ENCODE results near the gene PYY. TPM values are rescaled to one million over a fixed set of nuclear protein-coding genes. Genes with fewer than 3 reads are reported as not detected.

Gene PYY
- total RNA-seq, 1 experiment from 2014 or later: not detected

- Histone ChIP-seq H3K4me3 (ENCODE audit: low read depth in 2 of 2, low read length in 2 of 2) (no peak overlapping the region), H3K4me1 (ENCODE audit: control insufficient read depth, insufficient read depth, low read length) (peaks cover 3% of the 10 kb centered on the region), H3K27me3 (ENCODE audit: control insufficient read depth, insufficient read depth, low read length) (no peaks in the 10 kb centered on the region), H3K9me3 (ENCODE audit: control insufficient read depth, insufficient read depth, low read depth, low read length) (no peaks in the 10 kb centered on the region), H3K27ac (ENCODE audit: low read length) (no peak overlapping the region), H3K36me3 (ENCODE audit: control insufficient read depth, insufficient read depth, low read length) (no peaks in the 10 kb centered on the region)
- CTCF ChIA-PET: no interaction called here
- no TSS peak for BruUV-seq (replicated peaks)
- in situ Hi-C loops (cut with HindIII; ENCODE audit: low pct_unique_long_range_greater_than_20kb, low sequenced_read_pairs): no loop called here
- intact Hi-C loops (cut with micrococcal nuclease; ENCODE audit: unreplicated experiment): no loop called here
- ATAC-seq: no peak
- no peak for DNase-seq (ENCODE audit: low read depth, low spot score)
- no peak for TF ChIP-seq TCF7L2 (IDR thresholded peaks at IDR 0.05; ENCODE audit: low read depth, low read length)
- TF ChIP-seq SIN3A (IDR thresholded peaks at IDR 0.05; ENCODE audit: borderline replicate concordance, insufficient read depth, low read depth, low read length): no peak
- TF ChIP-seq CTCF (IDR thresholded peaks at IDR 0.05): no peak
- TF ChIP-seq POLR2AphosphoS5 (IDR thresholded peaks at IDR 0.05; ENCODE audit: low read depth, low read length): no peak
- no peak for TF ChIP-seq REST (IDR thresholded peaks at IDR 0.05; ENCODE audit: insufficient read depth in 1 of 2, low read depth in 2 of 2, low read length in 1 of 2)
- POLR2A ChIA-PET: no interaction called here
These were observed 28.4 kb upstream of the PYY start for GRCh38 chr17:43982171-43982570.

- no peaks in the 10 kb centered on the region for H3K27me3 ChIP-seq (ENCODE audit: control insufficient read depth, insufficient read depth, low read length)
- no peak overlapping the region for H3K27ac ChIP-seq (ENCODE audit: low read length)
- BruUV-seq (replicated peaks): no TSS peak
- H3K4me1 ChIP-seq (ENCODE audit: control insufficient read depth, insufficient read depth, low read length): peaks cover 3% of the 10 kb centered on the region
- DNase-seq (ENCODE audit: low read depth, low spot score): no peak
- H3K9me3 ChIP-seq (ENCODE audit: control insufficient read depth, insufficient read depth, low read depth, low read length): no peaks in the 10 kb centered on the region
- H3K36me3 ChIP-seq (ENCODE audit: control insufficient read depth, insufficient read depth, low read length): no peaks in the 10 kb centered on the region
- no peak for ATAC-seq
- CTCF ChIA-PET: interaction anchor here (0.7 to 0.9 kb wide), 3 partner anchors 33 to 543 kb away, joined by 3 to 7 read pairs (median 5); no protein-coding TSS in a partner anchor
- intact Hi-C loops (cut with micrococcal nuclease; ENCODE audit: unreplicated experiment) (no loop called here), in situ Hi-C loops (cut with HindIII; ENCODE audit: low pct_unique_long_range_greater_than_20kb, low sequenced_read_pairs) (no loop called here)
- TF ChIP-seq REST (IDR thresholded peaks at IDR 0.05; ENCODE audit: insufficient read depth in 1 of 2, low read depth in 2 of 2, low read length in 1 of 2) (no peak), CTCF (IDR thresholded peaks at IDR 0.05) (no peak), TCF7L2 (IDR thresholded peaks at IDR 0.05; ENCODE audit: low read depth, low read length) (no peak), SIN3A (IDR thresholded peaks at IDR 0.05; ENCODE audit: borderline replicate concordance, insufficient read depth, low read depth, low read length) (no peak), POLR2AphosphoS5 (IDR thresholded peaks at IDR 0.05; ENCODE audit: low read depth, low read length) (no peak)
- POLR2A ChIA-PET: interaction anchor here (0.5 to 0.6 kb wide), 2 partner anchors 29 to 77 kb away, joined by 3 read pairs; no protein-coding TSS in a partner anchor
- H3K4me3 ChIP-seq (ENCODE audit: low read depth in 2 of 2, low read length in 2 of 2): no peak overlapping the region
These were observed 25.9 kb upstream of the PYY start for GRCh38 chr17:43979671-43980070.
